SK-N-SH (cell line): ENCODE measurements around the gene PPP1R9A. TPM values are rescaled to one million over a fixed set of nuclear protein-coding genes. Genes with fewer than 3 reads are reported as not detected.

ENCODE experiments used
- CTCF ChIA-PET: fragments of 300-600, 350-600 bp; formaldehyde crosslinking; extraction: SDS; loops from one replicate; lab custom pipeline; 2021; lab: Yijun Ruan, JAX
- POLR2A ChIA-PET: fragments of 350-600 bp; sonication (Branson Sonifier 250); formaldehyde crosslinking; extraction: SDS; loops from one replicate; lab custom pipeline; 2020; ENCODE audit warnings: antibody characterized with exemption, inconsistent platforms; lab: Yijun Ruan, JAX
- DNase-seq: peaks from one replicate; pipeline ENCODE4 v3.0.0; 2012
- H2AFZ ChIP-seq: fragments of 200-600 bp; sonication (generic); 2 replicates; pipeline ENCODE4 v1.8.1; 2016; ENCODE audit warnings: antibody characterized with exemption, mild to moderate bottlenecking, low read depth
- H3F3A ChIP-seq: fragments of 200-600 bp; sonication (generic); replicated peaks from 2 replicates; pipeline ENCODE3; 2016; ENCODE audit warnings: antibody characterized with exemption, mild to moderate bottlenecking; ENCODE audit not compliant: insufficient read depth
- H3K27ac ChIP-seq, 2 experiments: fragments of 200-500 bp in 1 of 2; fragments of 200-600 bp in 1 of 2; sonication (Bioruptor generic) in 1 of 2; sonication (generic), shearing (Covaris generic) in 1 of 2; 2 replicates each; pipeline versions ENCODE4 v1.5.1 to v1.6.1; 2014 to 2016; ENCODE audit warnings: low read depth in 2 of 2, inconsistent platforms in 1 of 2, low read length in 1 of 2, mild to moderate bottlenecking in 1 of 2, mixed read lengths in 1 of 2
- H3K27me3 ChIP-seq: fragments of 200-600 bp; sonication (generic), shearing (Covaris generic); 2 replicates; pipeline ENCODE4 v1.6.1; 2016; ENCODE audit warnings: mixed run types; ENCODE audit not compliant: insufficient read depth
- H3K36me3 ChIP-seq, 2 experiments: fragments of 200-500 bp in 1 of 2; fragments of 200-600 bp in 1 of 2; sonication (Bioruptor generic) in 1 of 2; sonication (generic) in 1 of 2; replicated peaks in 1 of 2; 2 replicates each; pipeline versions ENCODE3 to v1.5.1; 2014 to 2016; ENCODE audit warnings: low read length in 1 of 2, mild to moderate bottlenecking in 1 of 2; ENCODE audit not compliant: insufficient read depth in 2 of 2, control insufficient read depth in 1 of 2
- H3K4me1 ChIP-seq, 2 experiments: fragments of 200-500 bp in 1 of 2; fragments of 200-600 bp in 1 of 2; sonication (Bioruptor generic) in 1 of 2; sonication (generic), shearing (Covaris generic) in 1 of 2; 2 replicates each; pipeline versions ENCODE4 v1.5.1 to v1.6.1; 2014 to 2016; ENCODE audit warnings: low read depth in 1 of 2, low read length in 1 of 2, mixed run types in 1 of 2; ENCODE audit not compliant: insufficient read depth in 2 of 2, control insufficient read depth in 1 of 2
- H3K4me2 ChIP-seq: fragments of 200-600 bp; sonication (generic), shearing (Covaris generic); 2 replicates; pipeline ENCODE4 v1.6.1; 2017; ENCODE audit warnings: mixed run types
- H3K4me3 ChIP-seq, 2 experiments: fragments of 200-500 bp in 1 of 2; fragments of 200-600 bp in 1 of 2; sonication (Bioruptor generic) in 1 of 2; sonication (generic), shearing (Covaris generic) in 1 of 2; 2 replicates each; pipeline versions ENCODE4 v1.5.1 to v1.8.1; 2014 to 2016; ENCODE audit warnings: low read depth in 2 of 2, inconsistent platforms in 1 of 2, low read length in 1 of 2, mild to moderate bottlenecking in 1 of 2, mixed read lengths in 1 of 2, moderate library complexity in 1 of 2
- H3K79me2 ChIP-seq: fragments of 200-600 bp; sonication (generic); 2 replicates; pipeline ENCODE4 v1.8.1; 2017; ENCODE audit warnings: mild to moderate bottlenecking; ENCODE audit not compliant: insufficient read depth
- H3K9ac ChIP-seq: fragments of 200-600 bp; sonication (generic); 2 replicates; pipeline ENCODE4 v1.6.1; 2017; ENCODE audit warnings: mixed run types
- H3K9me2 ChIP-seq: fragments of 200-600 bp; sonication (generic); 2 replicates; pipeline ENCODE4 v1.6.1; 2017; ENCODE audit warnings: mixed run types
- H3K9me3 ChIP-seq: fragments of 200-600 bp; sonication (generic); 2 replicates; pipeline ENCODE4 v1.6.1; 2017; ENCODE audit warnings: mixed run types, mild to moderate bottlenecking, moderate library complexity
- H4K20me1 ChIP-seq: fragments of 200-600 bp; sonication (generic); 2 replicates; pipeline ENCODE4 v1.6.1; 2017; ENCODE audit warnings: mild to moderate bottlenecking, mixed run types; ENCODE audit not compliant: insufficient read depth
- CTCF ChIP-seq: fragments of 200-600 bp; sonication (generic); IDR thresholded peaks from 2 replicates; pipeline ENCODE4 v1.6.1; 2017; ENCODE audit warnings: antibody characterized with exemption, mild to moderate bottlenecking, moderate library complexity
- ELF1 ChIP-seq: IDR thresholded peaks from 2 replicates; pipeline ENCODE4 v1.4.0; 2012
- FOSL2 ChIP-seq: IDR thresholded peaks from 2 replicates; pipeline ENCODE4 v1.4.0; 2012; ENCODE audit warnings: low read depth, mild to moderate bottlenecking, moderate library complexity, borderline replicate concordance
- FOXM1 ChIP-seq: IDR thresholded peaks from 2 replicates; pipeline ENCODE4 v1.4.0; 2012; ENCODE audit warnings: low read depth, mild to moderate bottlenecking
- GABPA ChIP-seq: IDR thresholded peaks from 2 replicates; pipeline ENCODE4 v1.4.0; 2012; ENCODE audit warnings: low read depth, mild to moderate bottlenecking
- IRF3 ChIP-seq: fragments of 150-350 bp; IDR thresholded peaks from 2 replicates; pipeline ENCODE4 v1.6.1; 2016; ENCODE audit warnings: mild to moderate bottlenecking, low read depth, low read length
- MAX ChIP-seq: IDR thresholded peaks from 2 replicates; pipeline ENCODE4 v1.4.0; 2012; ENCODE audit warnings: low read depth
- MEF2A ChIP-seq: IDR thresholded peaks from 2 replicates; pipeline ENCODE4 v1.4.0; 2012; ENCODE audit warnings: low read depth, borderline replicate concordance
- MXI1 ChIP-seq: IDR thresholded peaks from 2 replicates; pipeline ENCODE4 v1.6.1; 2012; ENCODE audit warnings: mild to moderate bottlenecking, low read depth, low read length, improper control_type of control experiment
- RAD21 ChIP-seq: IDR thresholded peaks from 2 replicates; pipeline ENCODE4 v1.6.1; 2012; ENCODE audit warnings: mild to moderate bottlenecking, low read length
- RCOR1 ChIP-seq: fragments of 150-350 bp; IDR thresholded peaks from 2 replicates; pipeline ENCODE4 v1.6.1; 2017; ENCODE audit warnings: antibody characterized with exemption, low read length
- RFX5 ChIP-seq: IDR thresholded peaks from 2 replicates; pipeline ENCODE4 v1.6.1; 2012; ENCODE audit warnings: mild to moderate bottlenecking, improper control_type of control experiment, low read length
- SMC3 ChIP-seq: IDR thresholded peaks from 2 replicates; pipeline ENCODE4 v1.6.1; 2012; ENCODE audit warnings: low read depth, low read length, improper control_type of control experiment
- TAF1 ChIP-seq: IDR thresholded peaks from 2 replicates; pipeline ENCODE4 v1.6.1; 2012; ENCODE audit warnings: low read depth, mild to moderate bottlenecking, low read length, moderate library complexity, borderline replicate concordance
- YY1 ChIP-seq: IDR thresholded peaks from 2 replicates; pipeline ENCODE4 v1.4.0; 2012; ENCODE audit warnings: low read depth, mild to moderate bottlenecking
- WGBS: methylation state at CpG from one replicate; pipeline ENCODE4 v1.1.6; 2017; ENCODE audit warnings: low lambda C conversion rate; 5-methylcytosine and 5-hydroxymethylcytosine counted together
- polyA plus RNA-seq, 3 experiments: library from polyadenylated mRNA; depleted of rRNA; stranded (reverse); fragments of >200 nt; gene quantifications; 2 replicates each; pipeline ENCODE4 v1.2.3, GENCODE V29; 2012

The PPP1R9A gene
- polyA plus RNA-seq, 1 of the 3 experiments (the other 2 are of a cell fraction): 0.30 TPM

- no peaks in the 10 kb centered on the region for H4K20me1 ChIP-seq
- TF ChIP-seq YY1 (no peak), RCOR1 (no peak), FOXM1 (no peak), MEF2A (no peak), RFX5 (no peak), GABPA (no peak), MAX (no peak), SMC3 (no peak), MXI1 (no peak), ELF1 (no peak), CTCF (no peak), TAF1 (no peak), FOSL2 (no peak)
- TF ChIP-seq, all 33 proteins: peak for 0
- no peak overlapping the region for H2AFZ ChIP-seq
- no peaks in the 10 kb centered on the region for H3K4me1 ChIP-seq
- 29% methylated on average over 7 of the region's 7 CpGs for WGBS
- no peaks in the 10 kb centered on the region for H3K36me3 ChIP-seq
- no peak overlapping the region for H3K4me2 ChIP-seq
- ChIA-PET CTCF (interaction anchor here (0.5 to 1.3 kb wide), 6 partner anchors 16 to 674 kb away, joined by 3 to 4 read pairs (median 3); no protein-coding TSS in a partner anchor), POLR2A (no interaction called here)
- no peaks in the 10 kb centered on the region; the same call in 1 of the 2 replicates for H3K27me3 ChIP-seq
- H3K9ac ChIP-seq: no peak overlapping the region
- DNase-seq: no peak
- no peak overlapping the region for H3K4me3 ChIP-seq
- no peak overlapping the region for H3K27ac ChIP-seq
- no peaks in the 10 kb centered on the region for H3K9me3 ChIP-seq
- H3K79me2 ChIP-seq: no peaks in the 10 kb centered on the region
- no peaks in the 10 kb centered on the region for H3F3A ChIP-seq
- H3K9me2 ChIP-seq: no peaks in the 10 kb centered on the region
Measured at GRCh38 chr7:95046494-95047240, 139.3 kb downstream of the PPP1R9A start.

- no peak for TF ChIP-seq IRF3
- TF ChIP-seq RAD21: no peak
- no peak for DNase-seq
- Histone ChIP-seq H3K36me3 (no peaks in the 10 kb centered on the region), H3K27ac (no peak overlapping the region), H3F3A (no peaks in the 10 kb centered on the region), H3K4me1 (no peaks in the 10 kb centered on the region), H2AFZ (no peak overlapping the region), H4K20me1 (no peaks in the 10 kb centered on the region), H3K9ac (no peak overlapping the region), H3K79me2 (no peaks in the 10 kb centered on the region), H3K9me2 (no peaks in the 10 kb centered on the region), H3K9me3 (no peaks in the 10 kb centered on the region), H3K4me2 (no peak overlapping the region), H3K27me3 (no peaks in the 10 kb centered on the region; the same call in 1 of the 2 replicates), H3K4me3 (no peak overlapping the region)
- ChIA-PET POLR2A (no interaction called here), CTCF (interaction anchor here (0.9 to 1.3 kb wide), 4 partner anchors 16 to 598 kb away, joined by 3 to 4 read pairs (median 4); no protein-coding TSS in a partner anchor)
Measured at GRCh38 chr7:95047291-95047690, 139.9 kb downstream of the PPP1R9A start.
